Hepatocyte (in vitro differentiated cells): ENCODE results near the gene ZNF75A.

ENCODE experiments used
- EZH2 ChIP-seq: fragments of 200-600 bp; sonication (generic); IDR thresholded peaks from 2 replicates; pipeline ENCODE4 v1.6.1; 2016; ENCODE audit warnings: antibody characterized with exemption, mild to moderate bottlenecking, borderline replicate concordance
- TF ChIP-seq, protein P1 (sequence below): fragments of 200-600 bp; sonication (generic); IDR thresholded peaks from 2 replicates; pipeline ENCODE4 v1.5.1; 2016; ENCODE audit warnings: antibody characterized with exemption, mild to moderate bottlenecking; ENCODE audit not compliant: poor library complexity

DNA sequence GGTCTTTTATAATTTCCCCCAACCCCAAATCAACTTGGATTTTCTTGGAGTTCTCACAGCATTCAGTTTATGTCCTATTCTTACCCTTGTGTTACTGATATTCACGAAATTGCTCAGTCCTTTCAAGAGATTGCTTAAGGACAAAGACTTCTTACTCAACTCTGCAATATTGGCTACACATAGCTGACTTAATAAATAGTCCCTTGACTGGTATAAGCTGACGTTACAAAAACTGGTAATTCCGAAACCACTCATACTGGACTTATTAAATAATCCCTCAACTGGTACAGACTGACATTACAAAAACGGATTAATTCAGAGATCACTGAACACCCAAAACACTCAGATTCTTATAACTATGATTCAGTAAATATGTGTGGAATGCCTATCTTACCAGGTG, 927 bp upstream of the ZNF75A start:
- TF ChIP-seq EZH2, result no peak
- TF ChIP-seq, protein P1, sequence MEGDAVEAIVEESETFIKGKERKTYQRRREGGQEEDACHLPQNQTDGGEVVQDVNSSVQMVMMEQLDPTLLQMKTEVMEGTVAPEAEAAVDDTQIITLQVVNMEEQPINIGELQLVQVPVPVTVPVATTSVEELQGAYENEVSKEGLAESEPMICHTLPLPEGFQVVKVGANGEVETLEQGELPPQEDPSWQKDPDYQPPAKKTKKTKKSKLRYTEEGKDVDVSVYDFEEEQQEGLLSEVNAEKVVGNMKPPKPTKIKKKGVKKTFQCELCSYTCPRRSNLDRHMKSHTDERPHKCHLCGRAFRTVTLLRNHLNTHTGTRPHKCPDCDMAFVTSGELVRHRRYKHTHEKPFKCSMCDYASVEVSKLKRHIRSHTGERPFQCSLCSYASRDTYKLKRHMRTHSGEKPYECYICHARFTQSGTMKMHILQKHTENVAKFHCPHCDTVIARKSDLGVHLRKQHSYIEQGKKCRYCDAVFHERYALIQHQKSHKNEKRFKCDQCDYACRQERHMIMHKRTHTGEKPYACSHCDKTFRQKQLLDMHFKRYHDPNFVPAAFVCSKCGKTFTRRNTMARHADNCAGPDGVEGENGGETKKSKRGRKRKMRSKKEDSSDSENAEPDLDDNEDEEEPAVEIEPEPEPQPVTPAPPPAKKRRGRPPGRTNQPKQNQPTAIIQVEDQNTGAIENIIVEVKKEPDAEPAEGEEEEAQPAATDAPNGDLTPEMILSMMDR, result no peak
